ENCODE data around the gene SCN2B. TPM values are rescaled to one million over a fixed set of nuclear protein-coding genes. Genes with fewer than 3 reads are reported as not detected.

Gene SCN2B
- polyA plus RNA-seq, 3 donors from 2014 or later, result not detected

DNA sequence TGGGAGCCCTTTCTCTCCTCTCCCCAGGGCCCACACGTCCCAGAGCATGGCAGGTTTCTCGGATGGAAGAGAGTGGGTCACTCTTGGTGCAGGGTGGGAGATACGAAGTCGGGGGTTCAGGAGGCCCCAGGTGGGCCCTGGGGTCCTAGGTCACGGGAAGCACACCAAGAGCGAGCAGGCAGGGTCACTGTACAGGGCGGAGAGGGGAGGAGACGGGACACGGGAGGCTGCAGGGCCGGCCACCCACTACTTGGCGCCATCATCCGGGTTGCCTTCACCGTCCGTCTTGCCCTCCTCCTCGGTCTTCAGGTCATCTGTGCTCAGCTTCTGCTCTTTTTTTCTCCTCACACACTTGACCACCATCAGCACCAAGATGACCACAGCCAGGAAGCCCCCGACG is 9.8 kb downstream of the SCN2B start:
- no peak overlapping the region for H3K4me3 Mint-ChIP-seq

DNA sequence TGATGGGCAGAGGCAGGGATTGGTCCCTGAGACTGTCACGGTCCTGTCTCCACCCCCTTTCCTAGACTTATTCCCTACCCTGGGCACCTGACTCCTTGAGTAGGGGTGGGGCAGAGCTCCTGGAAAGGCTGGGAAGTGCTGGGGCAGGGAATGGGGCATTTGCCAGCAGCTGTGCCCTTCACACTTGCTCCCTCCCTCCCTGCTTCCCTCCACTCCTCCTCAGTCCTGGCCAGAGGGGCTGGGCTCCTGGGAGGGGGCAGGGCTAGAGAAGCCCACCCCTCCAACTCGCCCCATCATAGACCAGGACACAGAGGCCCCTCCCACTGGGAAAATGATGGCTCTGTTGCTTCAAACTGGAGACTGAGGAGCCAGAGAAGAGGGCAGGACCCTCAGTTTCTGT is 11.6 kb downstream of the SCN2B start:
- H3K4me1 Mint-ChIP-seq, result no peaks in the 10 kb centered on the region
- no peaks in the 10 kb centered on the region for H3K9me3 Mint-ChIP-seq
- no peak overlapping the region for H3K27ac Mint-ChIP-seq
- H3K4me3 Mint-ChIP-seq, result no peak overlapping the region
- no peaks in the 10 kb centered on the region for H3K36me3 Mint-ChIP-seq
- peaks cover 1 to 14% (median 10%) of the 10 kb centered on the region in 3 donors for H3K27me3 Mint-ChIP-seq (ENCODE audit: low read depth in 3 of 3)
- DNase-seq, result no peak

More for the DNA sequence above, 9.8 kb downstream of the SCN2B start:
- Mint-ChIP-seq H3K27me3 (ENCODE audit: low read depth in 3 of 3) (peaks cover 1 to 13% (median 6%) of the 10 kb centered on the region in 3 donors), H3K27ac (no peak overlapping the region), H3K4me1 (no peaks in the 10 kb centered on the region), H3K36me3 (no peaks in the 10 kb centered on the region), H3K9me3 (no peaks in the 10 kb centered on the region)
- DNase-seq, result no peak

DNA sequence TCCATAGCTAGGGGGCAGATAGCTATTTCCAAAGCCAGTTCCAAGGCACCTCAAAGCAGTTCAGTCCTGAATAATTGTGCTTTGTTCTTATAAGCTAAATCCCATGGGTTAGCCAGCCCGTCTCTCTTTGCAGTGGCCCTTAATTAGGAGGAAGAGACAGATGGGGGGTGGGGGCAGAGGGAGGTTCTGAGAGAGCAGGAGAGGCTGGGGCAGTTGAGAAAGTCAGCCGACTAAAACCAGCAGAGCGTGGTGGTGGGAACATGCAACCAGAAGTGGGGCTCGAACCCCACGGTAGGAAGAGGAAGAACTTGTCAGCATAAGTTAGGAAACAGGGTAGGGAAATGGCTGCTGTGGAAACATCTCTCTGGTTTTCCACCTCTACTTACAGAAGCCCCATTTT is 12.9 kb downstream of the SCN2B start:
- H3K27me3 Mint-ChIP-seq (ENCODE audit: low read depth in 3 of 3), result peaks cover 0 to 18% (median 12%) of the 10 kb centered on the region in 3 donors
- H3K4me3 Mint-ChIP-seq, result no peak overlapping the region
- H3K9me3 Mint-ChIP-seq, result no peaks in the 10 kb centered on the region
- H3K36me3 Mint-ChIP-seq, result no peaks in the 10 kb centered on the region
- H3K27ac Mint-ChIP-seq, result no peak overlapping the region
- no peaks in the 10 kb centered on the region for H3K4me1 Mint-ChIP-seq
- no peak for DNase-seq

DNA sequence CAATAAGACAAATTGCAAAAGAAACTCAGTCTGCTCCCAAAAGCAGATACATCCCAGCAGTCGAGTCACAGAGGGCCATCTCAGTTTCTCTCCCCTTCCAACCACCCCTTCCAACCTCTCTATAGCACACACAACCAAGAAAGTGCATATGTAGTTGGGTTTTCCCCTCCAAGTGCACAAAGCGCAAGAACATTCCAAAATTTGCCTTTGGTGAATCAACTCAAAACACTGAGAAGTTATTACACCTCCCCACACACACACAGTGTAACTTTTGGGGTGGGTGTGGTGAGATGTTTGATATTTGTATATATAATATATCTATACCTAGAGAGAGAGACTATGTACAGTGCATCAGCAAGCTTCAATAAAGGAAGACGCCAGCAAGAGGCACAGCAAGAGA is 13.6 kb downstream of the SCN2B start:
- Mint-ChIP-seq H3K9me3 (no peaks in the 10 kb centered on the region), H3K36me3 (no peaks in the 10 kb centered on the region), H3K27me3 (ENCODE audit: low read depth in 3 of 3) (peaks cover 1 to 20% (median 11%) of the 10 kb centered on the region in 3 donors), H3K4me3 (no peak overlapping the region), H3K27ac (no peak overlapping the region), H3K4me1 (no peaks in the 10 kb centered on the region)
- no peak for DNase-seq

DNA sequence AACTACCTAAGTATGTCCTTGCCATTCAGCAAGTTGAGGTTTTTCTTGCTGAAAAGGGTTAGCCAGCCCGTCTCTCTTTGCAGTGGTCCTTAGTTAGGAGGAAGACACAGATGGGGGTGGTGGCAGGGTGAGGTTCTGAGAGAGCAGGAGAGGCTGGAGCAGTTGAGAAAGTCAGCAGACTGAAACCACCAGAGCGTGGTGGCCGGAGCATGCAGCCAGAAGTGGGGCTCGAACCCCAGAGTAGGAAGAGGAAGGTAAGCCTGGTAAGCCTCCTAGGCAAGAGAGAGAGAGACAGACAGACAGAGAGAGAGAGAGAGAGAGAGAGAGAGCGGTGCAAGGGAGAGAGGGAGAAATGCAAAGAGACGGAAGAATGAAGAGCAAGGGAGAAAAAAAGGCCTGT is 14.7 kb downstream of the SCN2B start:
- peaks cover 7 to 12% (median 11%) of the 10 kb centered on the region in 3 donors for H3K27me3 Mint-ChIP-seq (ENCODE audit: low read depth in 3 of 3)
- no peak overlapping the region for H3K4me3 Mint-ChIP-seq
- no peaks in the 10 kb centered on the region for H3K9me3 Mint-ChIP-seq
- no peak overlapping the region for H3K27ac Mint-ChIP-seq
- no peak for DNase-seq
- no peaks in the 10 kb centered on the region for H3K36me3 Mint-ChIP-seq
- H3K4me1 Mint-ChIP-seq, result peaks cover 2 to 5% of the 10 kb centered on the region in 2 donors

DNA sequence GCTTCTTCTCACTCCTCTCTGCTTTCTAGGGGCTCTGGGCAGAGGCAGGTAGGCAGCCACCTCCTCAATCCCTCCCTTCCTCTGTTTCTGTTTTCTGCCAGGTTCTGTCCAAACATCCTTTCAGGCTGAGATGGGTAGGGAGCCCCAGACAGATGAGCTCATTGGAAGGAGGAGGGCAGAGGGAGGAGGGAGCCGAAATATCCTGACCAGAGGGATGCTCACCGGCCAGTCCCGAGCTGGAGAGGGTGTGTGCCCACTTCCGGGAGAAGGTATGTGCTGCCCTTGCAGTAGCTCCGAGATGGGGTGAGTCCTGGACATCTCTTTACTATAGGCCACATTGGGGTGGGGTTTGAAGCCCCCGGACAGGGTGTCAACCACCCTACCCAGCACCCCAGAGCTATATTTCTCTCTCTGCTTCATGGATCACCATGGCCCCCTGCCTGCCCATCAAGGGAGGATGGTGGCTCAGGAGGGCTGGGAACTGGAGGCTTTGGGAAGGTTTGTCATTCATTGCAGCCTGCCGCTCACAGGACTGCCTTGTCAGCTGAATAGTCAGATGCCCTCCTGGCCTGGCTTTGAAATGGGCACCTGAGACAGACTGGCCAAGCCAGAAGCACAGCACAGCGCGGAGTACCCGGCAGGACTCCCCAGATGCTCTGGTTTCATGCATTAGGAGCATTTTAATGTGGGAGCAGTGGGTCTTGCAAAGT is 19.1 kb downstream of the SCN2B start:
- Mint-ChIP-seq H3K9me3 (peaks cover 0 to 2% (median 0%) of the 10 kb centered on the region in 6 donors), H3K4me1 (peaks cover 8 to 11% of the 10 kb centered on the region in 2 donors), H3K27me3 (ENCODE audit: low read depth in 3 of 3) (peaks cover 10 to 16% (median 16%) of the 10 kb centered on the region in 3 donors), H3K36me3 (no peaks in the 10 kb centered on the region), H3K4me3 (peak overlapping the region in 1 of 5 donors; percentile 66), H3K27ac (no peak overlapping the region)
- no peak for DNase-seq

DNA sequence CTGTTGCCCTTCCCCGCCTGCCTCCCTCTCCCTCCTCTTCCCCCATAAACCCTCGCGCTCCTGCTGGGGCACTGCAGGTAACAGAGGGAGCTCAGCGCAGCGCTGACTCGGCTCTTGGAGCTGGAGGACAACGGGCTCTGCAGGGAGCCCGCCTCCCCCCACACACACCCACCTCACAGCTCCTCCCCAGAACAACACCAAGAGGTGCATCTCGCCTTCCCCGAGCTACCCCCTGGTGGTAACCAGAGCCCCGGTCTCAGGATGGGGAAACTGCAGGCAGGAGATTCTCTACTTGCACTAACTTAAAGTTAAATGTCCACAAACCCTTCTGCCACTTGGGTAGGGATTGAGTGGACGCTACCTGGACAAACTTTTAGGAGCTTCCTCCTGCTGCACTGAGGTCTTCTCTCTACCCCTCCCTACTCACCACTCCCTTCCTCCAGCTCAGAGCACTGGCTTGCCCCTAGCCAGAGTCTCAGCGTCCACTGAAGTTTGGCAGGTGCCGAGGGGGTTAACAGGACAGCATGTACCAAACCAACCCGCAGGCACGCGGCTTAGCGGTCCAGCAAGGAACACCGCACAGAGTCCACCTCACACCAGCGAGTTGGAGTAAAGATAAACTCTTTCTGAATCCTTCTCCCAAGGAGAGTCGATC is 19.8 kb downstream of the SCN2B start:
- no peaks in the 10 kb centered on the region for H3K36me3 Mint-ChIP-seq
- DNase-seq, result peak; percentile 8 to 28 (median 11)
- H3K27me3 Mint-ChIP-seq (ENCODE audit: low read depth in 3 of 3), result peaks cover 8 to 16% (median 16%) of the 10 kb centered on the region in 3 donors
- peak overlapping the region in 1 of 5 donors; percentile 66 for H3K4me3 Mint-ChIP-seq
- peaks cover 8 to 11% of the 10 kb centered on the region in 2 donors for H3K4me1 Mint-ChIP-seq
- no peak overlapping the region for H3K27ac Mint-ChIP-seq
- H3K9me3 Mint-ChIP-seq, result peaks cover 0 to 2% (median 0%) of the 10 kb centered on the region in 6 donors

DNA sequence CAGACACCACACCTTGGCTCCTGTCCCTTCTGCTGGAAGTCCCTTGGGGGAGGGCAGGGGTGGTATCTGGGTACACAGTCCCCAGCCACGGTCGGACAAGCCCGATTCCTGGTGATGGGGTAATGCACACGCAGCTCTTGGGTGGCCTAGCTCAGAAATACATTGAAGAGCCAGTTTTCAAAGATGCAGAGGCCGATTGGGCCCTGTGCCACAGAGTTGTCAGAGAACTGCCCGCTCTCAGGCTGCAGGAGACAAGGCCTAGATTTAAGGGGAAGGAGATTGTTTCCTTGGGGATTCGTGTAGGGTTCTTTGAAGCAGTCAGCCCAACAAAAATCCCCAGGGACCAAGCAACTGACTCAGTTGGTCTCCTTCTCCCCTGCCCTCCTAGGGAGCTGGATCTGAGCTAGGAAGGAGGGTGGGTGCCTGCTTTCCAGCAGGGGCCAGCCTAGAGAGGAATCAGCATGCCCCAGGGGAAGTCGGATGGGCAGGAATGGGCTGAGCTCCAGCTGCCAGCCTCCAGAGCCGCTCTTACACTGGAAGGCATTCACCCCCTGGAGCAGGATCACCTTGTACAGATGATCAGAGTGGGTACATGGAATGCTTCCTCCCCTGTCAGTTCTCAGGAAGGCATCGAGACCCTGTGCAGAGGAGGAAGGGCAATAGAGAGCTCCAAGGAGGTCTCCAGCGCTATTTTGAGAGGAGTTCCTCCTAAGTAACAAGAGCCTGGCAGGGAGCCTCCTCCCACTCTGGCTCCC is 20.5 kb downstream of the SCN2B start:
- H3K27ac Mint-ChIP-seq, result no peak overlapping the region
- no peak for DNase-seq
- H3K36me3 Mint-ChIP-seq, result no peaks in the 10 kb centered on the region
- peaks cover 10 to 22% (median 16%) of the 10 kb centered on the region in 3 donors for H3K27me3 Mint-ChIP-seq (ENCODE audit: low read depth in 3 of 3)
- H3K9me3 Mint-ChIP-seq, result peaks cover 0 to 2% (median 0%) of the 10 kb centered on the region in 6 donors
- H3K4me3 Mint-ChIP-seq, result peak overlapping the region in 1 of 5 donors; percentile 44
- peaks cover 8 to 11% of the 10 kb centered on the region in 2 donors for H3K4me1 Mint-ChIP-seq

DNA sequence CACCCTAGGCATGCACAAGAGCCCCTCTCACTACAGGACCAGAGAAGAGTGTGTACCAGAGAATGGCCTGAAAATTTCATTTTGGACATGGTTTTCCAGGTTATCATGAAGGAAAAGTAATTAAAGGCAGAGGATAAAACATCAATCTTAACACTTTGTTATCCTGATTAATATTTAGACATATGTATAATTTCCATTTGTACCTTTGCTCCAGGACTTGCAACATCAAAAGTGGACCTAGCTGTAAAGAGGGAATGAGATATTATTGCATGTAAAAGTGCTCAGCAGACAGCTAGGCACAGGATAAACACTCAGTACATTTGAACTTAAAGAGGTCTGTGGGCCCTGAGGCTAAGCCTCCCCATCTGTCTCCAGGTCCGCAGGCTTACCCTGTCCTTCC is 21.8 kb downstream of the SCN2B start:
- no peak for DNase-seq
- Mint-ChIP-seq H3K9me3 (peaks cover 0 to 2% (median 0%) of the 10 kb centered on the region in 6 donors), H3K27ac (no peak overlapping the region), H3K4me3 (no peak overlapping the region), H3K27me3 (ENCODE audit: low read depth in 3 of 3) (peaks cover 16 to 20% (median 16%) of the 10 kb centered on the region in 3 donors), H3K4me1 (peaks cover 8 to 11% of the 10 kb centered on the region in 2 donors), H3K36me3 (no peaks in the 10 kb centered on the region)

DNA sequence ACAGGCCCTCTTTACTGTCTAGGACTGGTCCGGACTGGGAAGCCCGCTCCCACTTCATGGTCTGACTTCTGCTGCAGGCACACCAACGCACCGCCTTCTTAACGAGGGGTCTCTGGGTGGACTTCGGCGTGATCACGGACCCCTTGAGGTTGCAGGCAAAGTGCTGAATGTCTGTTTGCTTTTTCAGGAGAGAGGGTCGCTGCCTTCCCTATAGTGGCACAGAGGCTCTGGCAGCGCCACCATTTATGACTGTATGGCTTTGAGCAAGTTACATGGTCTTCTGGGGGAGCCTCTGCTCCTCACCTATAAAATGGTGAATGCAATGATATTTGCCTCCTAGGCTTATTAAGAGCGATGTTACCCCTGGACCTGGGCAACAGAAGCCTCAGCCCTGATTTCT is 22.5 kb downstream of the SCN2B start:
- H3K36me3 Mint-ChIP-seq, result no peaks in the 10 kb centered on the region

DNA sequence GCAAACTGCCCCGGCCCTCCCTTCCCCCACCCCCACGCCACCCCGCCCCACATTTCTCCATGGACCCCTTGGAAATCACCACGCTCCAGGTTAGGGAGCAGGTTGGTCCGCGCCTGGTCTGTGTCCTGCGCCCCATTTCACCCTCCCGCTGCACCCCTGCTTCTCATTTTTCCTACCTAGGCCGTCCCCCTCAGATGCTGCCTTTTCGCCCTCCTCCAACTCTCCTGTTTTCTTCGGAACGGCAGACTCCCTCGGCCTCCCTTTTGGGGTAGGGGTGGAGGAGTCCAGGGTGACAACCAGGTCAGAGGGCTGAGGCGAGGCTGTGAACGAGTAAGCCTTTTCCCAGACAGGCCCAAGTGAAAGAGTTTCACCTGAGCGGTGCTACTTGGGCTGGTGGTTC is 22.9 kb downstream of the SCN2B start:
- H3K4me3 Mint-ChIP-seq, result no peak overlapping the region
- H3K9me3 Mint-ChIP-seq, result peaks cover 0 to 2% (median 0%) of the 10 kb centered on the region in 6 donors

More for the DNA sequence above, 22.5 kb downstream of the SCN2B start:
- peaks cover 16 to 17% (median 16%) of the 10 kb centered on the region in 3 donors for H3K27me3 Mint-ChIP-seq (ENCODE audit: low read depth in 3 of 3)
- H3K4me1 Mint-ChIP-seq, result peaks cover 8 to 11% of the 10 kb centered on the region in 2 donors
- DNase-seq, result no peak
- H3K9me3 Mint-ChIP-seq, result peaks cover 0 to 2% (median 0%) of the 10 kb centered on the region in 6 donors
- no peak overlapping the region for H3K27ac Mint-ChIP-seq
- peak overlapping the region in 1 of 5 donors; percentile 11 for H3K4me3 Mint-ChIP-seq

DNA sequence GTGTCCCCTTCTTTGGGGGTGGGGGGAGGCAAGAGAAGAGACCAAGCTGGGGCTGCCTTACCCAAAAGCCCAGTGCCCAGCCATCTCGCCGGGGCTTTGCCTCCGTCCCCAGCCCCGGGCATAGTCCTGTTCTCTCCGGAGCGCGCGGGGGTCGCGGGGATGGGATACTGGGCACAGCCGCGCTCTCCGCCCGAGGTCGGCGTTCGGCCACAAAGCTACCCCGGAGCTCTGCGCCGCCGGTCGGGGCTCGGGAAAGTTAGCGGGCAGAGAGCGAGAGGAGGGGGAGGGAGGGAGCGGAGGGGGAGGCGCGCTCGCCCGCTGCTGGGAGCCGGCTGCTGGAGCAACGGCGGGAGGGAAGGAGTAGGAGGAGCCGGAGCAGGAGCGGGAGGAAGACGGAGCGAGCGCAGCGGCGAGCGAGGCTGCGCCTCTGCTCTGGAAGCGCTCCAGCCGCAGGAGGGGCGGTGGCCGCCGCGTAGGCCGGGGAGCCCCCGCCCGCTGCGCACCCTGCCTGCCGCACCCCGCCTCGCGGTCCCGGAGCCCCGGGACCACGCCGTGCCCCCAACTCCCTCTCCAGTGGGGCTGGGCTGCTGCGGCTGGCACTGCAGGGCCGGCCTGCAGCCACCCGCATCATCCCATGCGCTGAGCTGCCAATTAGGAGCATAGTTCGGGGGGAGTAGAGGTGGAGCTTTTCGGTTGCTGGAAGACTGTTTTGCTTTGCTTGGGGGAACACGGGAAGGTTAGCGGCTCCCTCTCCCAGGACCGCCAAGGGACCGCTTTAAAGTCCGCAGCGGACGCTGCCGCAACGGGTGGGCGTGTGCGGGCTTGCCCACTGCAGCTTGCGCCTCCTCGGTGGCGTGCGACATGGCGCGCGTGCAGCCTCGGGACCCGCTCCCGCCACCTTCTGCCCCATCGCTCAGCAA is 23.6 kb downstream of the SCN2B start, which contains the start of gene SCN4B:
Gene SCN4B, minus strand, starts transcription at position 272 of the 920 bp plus-strand sequence. Its CDS starts 150 bp downstream, at position 122.
- Mint-ChIP-seq H3K4me3 (no peak within 1 kb of the TSS), H3K27me3 (ENCODE audit: low read depth in 3 of 3) (peaks cover 14 to 18% (median 14%) of the 10 kb centered on the region in 3 donors), H3K4me1 (peaks cover 8 to 11% of the 10 kb centered on the region in 2 donors), H3K27ac (no peak within 1 kb of the TSS), H3K36me3 (no peaks in the 10 kb centered on the region), H3K9me3 (peaks cover 0 to 2% (median 0%) of the 10 kb centered on the region in 6 donors)
- DNase-seq, result no peak

More for the DNA sequence above, 22.9 kb downstream of the SCN2B start:
- no peak for DNase-seq
- Mint-ChIP-seq H3K4me1 (peaks cover 8 to 11% of the 10 kb centered on the region in 2 donors), H3K27me3 (ENCODE audit: low read depth in 3 of 3) (peaks cover 16 to 18% (median 17%) of the 10 kb centered on the region in 3 donors), H3K36me3 (no peaks in the 10 kb centered on the region), H3K27ac (no peak overlapping the region)

Data from immature natural killer cell (primary cell).